Heart left ventricle (tissue), 16 donors: ENCODE data around the gene SYMPK. TPM values are rescaled to one million over a fixed set of nuclear protein-coding genes. Genes with fewer than 3 reads are reported as not detected.

Experiments used
- ATAC-seq, 4 donors: fragments of 200-7000 bp; cut with Tn5 transposase; one replicate each; pipeline ENCODE4 v1.9.1; 2020 to 2022; ENCODE audit warnings: moderate library complexity in 4 of 4, mild to moderate bottlenecking in 3 of 4, moderate number of reproducible peaks in 1 of 4
- DNase-seq, 5 donors: peaks; one replicate each; pipeline ENCODE4 v3.0.0-alpha.2; 2020
- H3K27ac ChIP-seq, 12 donors: fragments of 200-600 bp; sonication (generic) in 4 of 12; one replicate each; pipeline versions ENCODE4 v1.5.0 to v1.8.0; 2016 to 2022; ENCODE audit warnings: mild to moderate bottlenecking in 2 of 12
- H3K27me3 ChIP-seq, 9 donors: fragments of 200-600 bp; sonication (generic) in 2 of 9; one replicate each; pipeline versions ENCODE4 v1.5.1 to v1.8.0; 2016 to 2022; ENCODE audit warnings: mild to moderate bottlenecking in 3 of 9
- H3K36me3 ChIP-seq, 9 donors: fragments of 200-600 bp; sonication (generic) in 2 of 9; one replicate each; pipeline versions ENCODE4 v1.5.0 to v1.8.0; 2018 to 2022; ENCODE audit warnings: mild to moderate bottlenecking in 2 of 9
- H3K4me1 ChIP-seq, 12 donors: fragments of 200-600 bp; sonication (generic) in 4 of 12; one replicate each; pipeline versions ENCODE4 v1.5.0 to v1.8.0; 2016 to 2022; ENCODE audit warnings: mild to moderate bottlenecking in 3 of 12
- H3K4me3 ChIP-seq, 12 donors: fragments of 200-600 bp; sonication (generic) in 4 of 12; one replicate each; pipeline versions ENCODE4 v1.5.0 to v1.8.0; 2017 to 2022; ENCODE audit warnings: mild to moderate bottlenecking in 9 of 12, moderate library complexity in 4 of 12
- H3K9me3 ChIP-seq, 12 donors: fragments of 200-600 bp; sonication (generic) in 4 of 12; one replicate each; pipeline versions ENCODE4 v1.5.0 to v1.8.0; 2016 to 2022; ENCODE audit warnings: mild to moderate bottlenecking in 1 of 12
- CTCF ChIP-seq, 12 donors: fragments of 200-600 bp; sonication (generic) in 4 of 12; IDR thresholded peaks; one replicate each; pipeline versions ENCODE4 v1.5.0 to v1.8.0; 2018 to 2022; ENCODE audit warnings: antibody characterized with exemption in 12 of 12, mild to moderate bottlenecking in 5 of 12
- POLR2A ChIP-seq, 2 donors: fragments of 450-650 bp; IDR thresholded peaks; one replicate each; pipeline ENCODE4 v1.6.1; 2017; ENCODE audit warnings: antibody characterized with exemption in 2 of 2, mild to moderate bottlenecking in 2 of 2, moderate library complexity in 2 of 2
- WGBS, 4 donors: extraction: QIAGEN DNeasy Blood & Tissue Kit in 2 of 4; methylation state at CpG; one replicate each; pipeline versions ENCODE4 v1.1.5 to v1.1.7; 2013 to 2018; 5-methylcytosine and 5-hydroxymethylcytosine counted together
- intact Hi-C, 10 donors: fragments of 100-400 bp; cut with DNase I; formaldehyde crosslinking; loops; one replicate each; pipeline versions ENCODE4 v1.11.1 to v1.14.2; 2022
- polyA plus RNA-seq, 2 donors: library from polyadenylated mRNA; stranded (reverse); fragments of 200-250 nt; gene quantifications; one replicate each; pipeline ENCODE4 v1.2.3, GENCODE V29; 2013
- total RNA-seq, 9 donors: library from RNA; depleted of rRNA in 2 of 9; stranded (reverse); fragments of >200 nt in 2 of 9; fragmentation: NEBNext Ultra II Directional in 3 of 9; extraction: Animal tissue kit (Norgen Biotek cat#: 25700) in 3 of 9; gene quantifications; one replicate each; pipeline versions ENCODE4 v1.1.0 to v1.2.4, GENCODE V29; 2016 to 2023
- donor health status: ischemic (EF 13 %, LVEDD 7.1; RV severe dilation, severe dysfunction).
- donor health status: healthy with polysubstance abuse.
- donor health status: DM: no; HTN: yes; CAD: no.
- donor health status: DM: no; HTN: no; CAD: no.
- donor health status: ischemic (EF 25% LVEDD 6.9; RV normal size, moderate dysfunction).
- donor health status: ischemic (EF 25% LVEDD 5.7; RV mildly dilated, moderate dysfunction).
- donor health status: healthy.
- donor health status: DM: yes; HTN: yes; CAD: no.
- donor health status: ischemic (EF 35%, LVEDD 5.7; RV mildly dilated, moderate dysfunction).
- donor health status: nonischemic (EF 11% LVEDD 7.7; RV severe dilation, severe dysfunction).
- donor health status: DM: yes; HTN: yes; CAD: no.
- donor health status: PGD.
- donor health status: ischemic (EF 29% LVEDD 5.4; RV normal size, mild dysfunction).
- donor health status: nonischemic (EF 23%, LVEDD 6.1; RV moderate dilation, normal function).

SYMPK gene
- total and polyA plus RNA-seq, 11 donors = 21.9 to 47.7 (median 34.3) TPM

DNA sequence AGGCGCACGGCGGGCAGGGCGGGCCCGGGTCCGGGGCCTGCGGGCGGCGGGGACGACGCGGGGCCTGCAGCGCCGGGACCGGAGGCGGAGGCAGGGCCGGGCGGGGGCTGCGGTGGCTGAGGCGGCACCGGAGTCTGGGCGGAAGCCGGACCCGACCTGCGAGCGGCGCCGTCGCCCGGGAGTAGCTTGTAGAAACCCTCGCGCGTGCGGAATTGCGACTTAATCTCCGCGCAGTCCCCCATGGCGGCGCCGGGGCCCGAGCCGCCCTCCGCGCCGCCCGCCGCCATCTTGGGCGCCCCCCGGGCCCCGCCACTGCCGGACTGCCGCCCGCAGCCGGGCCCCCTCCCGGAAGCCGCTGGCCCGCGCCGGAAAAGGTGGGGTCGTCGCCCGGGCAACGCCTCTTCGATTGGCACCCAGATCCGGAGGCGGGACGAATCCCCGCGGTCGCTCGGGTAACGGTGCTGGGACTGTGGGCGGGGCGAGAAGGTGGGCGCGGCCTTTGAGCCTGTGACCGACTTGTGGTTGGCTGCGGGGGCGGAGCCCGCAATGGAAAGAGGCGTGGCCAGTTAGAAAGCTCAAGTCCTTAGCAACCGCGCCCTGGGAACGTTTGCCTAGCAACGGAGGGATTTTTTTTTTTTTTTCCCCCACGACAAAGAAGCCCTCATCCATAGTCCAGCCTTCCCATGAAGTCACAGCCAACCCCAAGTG is 70.3 kb downstream of the SYMPK start, which contains the start of gene DMWD:
DMWD (minus strand) TSS at position 376 of the 708 bp plus-strand sequence; CDS start at position 287, 89 bp downstream.
- 0 to 1% (median 1%) methylated on average over 49 to 86 of the region's 86 CpGs for WGBS, 4 donors
- Histone ChIP-seq H3K27me3 (peaks cover 0 to 53% (median 0%) of the 10 kb centered on the region in 9 donors), H3K36me3 (peaks cover 0 to 32% (median 27%) of the 10 kb centered on the region in 9 donors), H3K4me1 (peaks cover 0 to 41% (median 24%) of the 10 kb centered on the region in 12 donors), H3K4me3 (peak within 1 kb of the TSS; percentile 32 to 97 (median 72)), H3K9me3 (no peaks in the 10 kb centered on the region), H3K27ac (peak within 1 kb of the TSS; percentile 70 to 92 (median 84))
- TF ChIP-seq POLR2A (IDR thresholded peaks at IDR 0.05) = peak in 1 of 2 donors; percentile 70
- no peak for TF ChIP-seq CTCF (IDR thresholded peaks at IDR 0.05)
- ATAC-seq (peak; percentile 96 to 99 (median 97)), DNase-seq (peak; percentile 99 to 100 (median 100))
- intact Hi-C loops = loop anchor here in 3 of 10 donors (1.0 to 2.0 kb wide), 3 partner anchors 22 to 76 kb away; no protein-coding TSS in a partner anchor

DNA sequence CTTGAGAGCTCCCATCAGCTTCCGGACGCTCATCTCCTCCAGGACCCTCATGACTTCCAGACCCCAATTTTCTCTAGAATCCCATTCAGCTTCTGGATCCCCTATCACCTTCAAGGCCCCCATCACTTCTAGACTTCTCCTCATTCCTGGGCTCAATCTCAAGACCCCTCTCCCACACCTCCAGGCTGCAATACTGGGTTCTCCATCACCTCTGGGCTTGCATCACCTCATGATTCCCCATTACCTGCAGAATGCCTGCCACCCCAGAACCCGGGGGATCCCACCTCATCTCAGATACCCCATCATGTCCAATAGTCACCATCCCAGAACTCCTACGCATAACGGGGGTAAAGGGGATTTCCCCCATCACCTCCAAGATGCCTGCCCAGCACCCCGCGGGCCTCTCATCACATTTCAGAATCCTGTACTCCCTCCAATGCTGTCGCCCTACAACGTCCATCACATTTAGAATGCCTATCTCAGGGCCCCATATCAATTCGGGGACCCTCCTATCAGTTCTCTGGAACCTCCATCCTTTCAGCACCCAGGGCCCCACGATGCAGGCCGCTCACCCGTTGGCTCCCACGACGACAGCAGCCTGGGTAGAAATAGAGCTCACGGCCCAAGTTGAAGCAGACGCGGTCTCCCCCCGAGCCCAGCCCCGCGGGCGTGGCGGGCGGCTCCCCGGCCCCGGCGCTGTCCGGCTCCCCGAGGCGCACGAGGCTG is 71.0 kb downstream of the SYMPK start:
- DNase-seq (no peak), ATAC-seq (no peak)
- Histone ChIP-seq H3K4me1 (peaks cover 0 to 43% (median 24%) of the 10 kb centered on the region in 12 donors), H3K36me3 (peaks cover 0 to 39% (median 34%) of the 10 kb centered on the region in 9 donors), H3K27ac (peak overlapping the region; percentile 70 to 92 (median 84)), H3K9me3 (no peaks in the 10 kb centered on the region), H3K27me3 (peaks cover 0 to 54% (median 0%) of the 10 kb centered on the region in 9 donors), H3K4me3 (peak overlapping the region; percentile 32 to 97 (median 72))
- no peak for TF ChIP-seq CTCF (IDR thresholded peaks at IDR 0.05)
- 5 to 7% (median 7%) methylated on average over 30 to 31 of the region's 31 CpGs for WGBS, 4 donors
- intact Hi-C loops = loop anchor here in 3 of 10 donors (2.0 kb wide), 2 partner anchors 21 to 75 kb away; no protein-coding TSS in a partner anchor

- H3K27me3 ChIP-seq = peaks cover 0 to 54% (median 0%) of the 10 kb centered on the region in 9 donors
- H3K4me3 ChIP-seq = peak overlapping the region in 4 of 12 donors; percentile 70 to 92 (median 80)
- no peaks in the 10 kb centered on the region for H3K9me3 ChIP-seq
- 77 to 85% (median 81%) methylated on average over 8 of the region's 8 CpGs for WGBS, 4 donors
- peaks cover 0 to 49% (median 43%) of the 10 kb centered on the region in 9 donors for H3K36me3 ChIP-seq
- no peak overlapping the region for H3K27ac ChIP-seq
- intact Hi-C loops = no loop called here
- TF ChIP-seq CTCF (IDR thresholded peaks at IDR 0.05) = no peak
- no peak for TF ChIP-seq POLR2A (IDR thresholded peaks at IDR 0.05)
- ATAC-seq (no peak), DNase-seq (no peak)
- peaks cover 0 to 51% (median 27%) of the 10 kb centered on the region in 12 donors for H3K4me1 ChIP-seq
These were observed 72.0 kb downstream of the SYMPK start for GRCh38 chr19:45790942-45791341.
